HEK293 (cell line): ENCODE results near the gene ADGB.

ENCODE experiments used
- CTCF ChIA-PET: fragments of 350-600 bp; formaldehyde crosslinking; extraction: SDS; loops from one replicate; lab custom pipeline; 2021; ENCODE audit warnings: antibody characterized with exemption; lab: Yijun Ruan, JAX
- POLR2A ChIA-PET: fragments of 300-600 bp; formaldehyde crosslinking; extraction: SDS; loops from one replicate; lab custom pipeline; 2020; ENCODE audit warnings: antibody characterized with exemption, inconsistent platforms; lab: Yijun Ruan, JAX
- H3K27ac ChIP-seq: fragments of 200-500 bp; sonication (Bioruptor generic); 2 replicates; pipeline ENCODE4 v1.5.1; 2014; ENCODE audit warnings: low read depth, low read length, control low read depth, inconsistent platforms; ENCODE audit errors: extremely low read depth
- H3K36me3 ChIP-seq, 2 experiments: fragments of 200-500 bp in 1 of 2; sonication (Bioruptor generic) in 1 of 2; 1 replicate in 1 of 2; 2 replicates in 1 of 2; pipeline ENCODE4 v1.5.1; 2014 to 2017; ENCODE audit warnings: inconsistent platforms in 2 of 2, low read length in 2 of 2; ENCODE audit not compliant: control insufficient read depth in 2 of 2, insufficient read depth in 1 of 2
- H3K4me1 ChIP-seq: fragments of 200-500 bp; sonication (Bioruptor generic); 2 replicates; pipeline ENCODE4 v1.5.1; 2014; ENCODE audit warnings: mild to moderate bottlenecking, low read length, inconsistent platforms; ENCODE audit not compliant: control insufficient read depth, insufficient read depth
- H3K4me3 ChIP-seq: 2 replicates; pipeline ENCODE4 v1.5.1; 2011; ENCODE audit warnings: low read depth, mild to moderate bottlenecking, control low read depth, low read length, moderate library complexity
- H3K9me3 ChIP-seq: fragments of 200-500 bp; sonication (Bioruptor generic); 2 replicates; pipeline ENCODE4 v1.5.1; 2014; ENCODE audit warnings: low read depth, low read length, inconsistent platforms; ENCODE audit not compliant: control insufficient read depth, insufficient read depth
- IKZF3 ChIP-seq: fragments of 450-650 bp; IDR thresholded peaks from 2 replicates; pipeline ENCODE4 v1.5.0; 2018; ENCODE audit warnings: missing biosample characterization, mild to moderate bottlenecking, missing genetic modification characterization, moderate library complexity
- KLF7 ChIP-seq: fragments of 450-650 bp; formaldehyde crosslinking; IDR thresholded peaks from 2 replicates; pipeline ENCODE4 v1.5.1; 2016; ENCODE audit warnings: missing biosample characterization, missing genetic modification characterization, borderline replicate concordance
- MEIS1 ChIP-seq: sonication (generic); formaldehyde crosslinking; IDR thresholded peaks from 2 replicates; pipeline ENCODE4 v1.8.1; 2022; ENCODE audit warnings: missing genetic modification reagents, mild to moderate bottlenecking, borderline replicate concordance
- SCRT1 ChIP-seq: fragments of 450-650 bp; formaldehyde crosslinking; IDR thresholded peaks from 2 replicates; pipeline ENCODE4 v1.5.1; 2016; ENCODE audit warnings: missing biosample characterization, missing genetic modification characterization, borderline replicate concordance
- SETDB1 ChIP-seq: IDR thresholded peaks from one replicate; pipeline ENCODE4 v1.6.1; 2017; ENCODE audit warnings: mild to moderate bottlenecking, low read length, moderate library complexity, mixed read lengths; ENCODE audit not compliant: insufficient read length
- ZNF184 ChIP-seq: fragments of 450-650 bp; IDR thresholded peaks from 2 replicates; pipeline ENCODE4 v1.5.1; 2018; ENCODE audit warnings: missing biosample characterization, mild to moderate bottlenecking, missing genetic modification characterization
- ZNF24 ChIP-seq: fragments of 450-650 bp; formaldehyde crosslinking; IDR thresholded peaks from 2 replicates; pipeline ENCODE4 v1.5.1; 2016; ENCODE audit warnings: missing biosample characterization, missing genetic modification characterization
- ZNF394 ChIP-seq: fragments of 450-650 bp; formaldehyde crosslinking; IDR thresholded peaks from 2 replicates; pipeline ENCODE4 v1.5.1; 2016; ENCODE audit warnings: missing biosample characterization, missing genetic modification characterization, mild to moderate bottlenecking, moderate library complexity, borderline replicate concordance
- ZNF473 ChIP-seq: fragments of 450-650 bp; formaldehyde crosslinking; IDR thresholded peaks from 2 replicates; pipeline ENCODE4 v1.5.1; 2017; ENCODE audit warnings: missing biosample characterization, missing genetic modification characterization
- ZNF514 ChIP-seq: fragments of 450-650 bp; formaldehyde crosslinking; IDR thresholded peaks from 2 replicates; pipeline ENCODE4 v1.5.1; 2016; ENCODE audit warnings: missing biosample characterization, missing genetic modification characterization
- ZNF624 ChIP-seq: fragments of 450-650 bp; formaldehyde crosslinking; IDR thresholded peaks from 2 replicates; pipeline ENCODE4 v1.5.1; 2017; ENCODE audit warnings: missing biosample characterization, missing genetic modification characterization
- ZNF677 ChIP-seq: fragments of 450-650 bp; IDR thresholded peaks from 2 replicates; pipeline ENCODE4 v1.5.0; 2018; ENCODE audit warnings: missing biosample characterization, mild to moderate bottlenecking, missing genetic modification characterization, moderate library complexity
- ZSCAN16 ChIP-seq: fragments of 450-650 bp; formaldehyde crosslinking; IDR thresholded peaks from 2 replicates; pipeline ENCODE4 v1.5.1; 2016; ENCODE audit warnings: missing biosample characterization, missing genetic modification characterization
- ZSCAN23 ChIP-seq: fragments of 450-650 bp; formaldehyde crosslinking; IDR thresholded peaks from 2 replicates; pipeline ENCODE4 v1.5.1; 2016; ENCODE audit warnings: missing biosample characterization, missing genetic modification characterization
- ZSCAN30 ChIP-seq: fragments of 450-650 bp; IDR thresholded peaks from 2 replicates; pipeline ENCODE4 v1.5.1; 2018; ENCODE audit warnings: missing biosample characterization, mild to moderate bottlenecking, missing genetic modification characterization, moderate library complexity
- TF ChIP-seq, protein P1 (sequence below): fragments of 450-650 bp; formaldehyde crosslinking; IDR thresholded peaks from 2 replicates; pipeline ENCODE4 v1.5.1; 2016; ENCODE audit warnings: missing biosample characterization, missing genetic modification characterization
- TF ChIP-seq, protein P2 (sequence below): fragments of 450-650 bp; formaldehyde crosslinking; IDR thresholded peaks from 2 replicates; pipeline ENCODE4 v1.5.1; 2016; ENCODE audit warnings: missing biosample characterization, missing genetic modification characterization, borderline replicate concordance
- TF ChIP-seq, protein P3 (sequence below): fragments of 450-650 bp; IDR thresholded peaks from 2 replicates; pipeline ENCODE4 v1.5.1; 2018; ENCODE audit warnings: missing biosample characterization, missing genetic modification characterization
- TF ChIP-seq, protein P4 (sequence below): fragments of 450-650 bp; formaldehyde crosslinking; IDR thresholded peaks from 2 replicates; pipeline ENCODE4 v1.5.1; 2016; ENCODE audit warnings: missing biosample characterization, missing genetic modification characterization

The ADGB gene

DNA sequence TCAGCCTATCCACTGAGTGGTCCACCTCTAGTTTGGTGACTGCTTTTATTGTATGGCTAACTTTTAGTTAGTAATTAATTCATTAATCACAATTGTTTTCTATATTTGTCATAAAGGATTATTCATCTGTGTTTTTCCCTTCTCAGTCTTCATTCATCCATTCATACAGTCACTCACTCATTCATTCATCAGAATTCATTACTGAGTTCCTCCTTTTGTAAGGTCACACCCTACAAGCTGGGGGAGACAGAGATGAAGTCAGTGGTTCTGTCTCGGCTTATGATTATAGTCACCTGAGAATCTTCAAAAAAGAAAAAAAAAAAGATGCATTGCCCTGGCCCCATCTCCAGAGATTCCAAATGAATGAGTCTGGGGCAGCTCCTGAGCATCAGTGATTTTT, 257.1 kb downstream of the ADGB start:
- H3K9me3 ChIP-seq: no peaks in the 10 kb centered on the region
- H3K4me3 ChIP-seq: no peak overlapping the region
- H3K36me3 ChIP-seq: no peaks in the 10 kb centered on the region
- H3K4me1 ChIP-seq: no peaks in the 10 kb centered on the region
- TF ChIP-seq ZNF677 (tag by site-specific recombination): no peak
- TF ChIP-seq KLF7 (tag by site-specific recombination): no peak
- no peak for TF ChIP-seq SCRT1 (tag by site-specific recombination)
- TF ChIP-seq ZNF514 (tag by site-specific recombination): no peak
- no peak for TF ChIP-seq ZNF24 (tag by site-specific recombination)
- TF ChIP-seq ZSCAN23 (tag by site-specific recombination): no peak
- TF ChIP-seq, protein P1, sequence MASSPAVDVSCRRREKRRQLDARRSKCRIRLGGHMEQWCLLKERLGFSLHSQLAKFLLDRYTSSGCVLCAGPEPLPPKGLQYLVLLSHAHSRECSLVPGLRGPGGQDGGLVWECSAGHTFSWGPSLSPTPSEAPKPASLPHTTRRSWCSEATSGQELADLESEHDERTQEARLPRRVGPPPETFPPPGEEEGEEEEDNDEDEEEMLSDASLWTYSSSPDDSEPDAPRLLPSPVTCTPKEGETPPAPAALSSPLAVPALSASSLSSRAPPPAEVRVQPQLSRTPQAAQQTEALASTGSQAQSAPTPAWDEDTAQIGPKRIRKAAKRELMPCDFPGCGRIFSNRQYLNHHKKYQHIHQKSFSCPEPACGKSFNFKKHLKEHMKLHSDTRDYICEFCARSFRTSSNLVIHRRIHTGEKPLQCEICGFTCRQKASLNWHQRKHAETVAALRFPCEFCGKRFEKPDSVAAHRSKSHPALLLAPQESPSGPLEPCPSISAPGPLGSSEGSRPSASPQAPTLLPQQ: no peak
- no peak for TF ChIP-seq ZNF473 (tag by site-specific recombination)
- TF ChIP-seq ZNF394 (tag by site-specific recombination): no peak
- TF ChIP-seq SETDB1: no peak
- TF ChIP-seq IKZF3 (tag by site-specific recombination): no peak
- no peak for TF ChIP-seq ZNF184
- TF ChIP-seq ZSCAN30 (tag by site-specific recombination): no peak
- no peak for TF ChIP-seq MEIS1 (CRISPR knock-in tag)
- TF ChIP-seq ZSCAN16 (tag by site-specific recombination): no peak
- TF ChIP-seq, protein P2, sequence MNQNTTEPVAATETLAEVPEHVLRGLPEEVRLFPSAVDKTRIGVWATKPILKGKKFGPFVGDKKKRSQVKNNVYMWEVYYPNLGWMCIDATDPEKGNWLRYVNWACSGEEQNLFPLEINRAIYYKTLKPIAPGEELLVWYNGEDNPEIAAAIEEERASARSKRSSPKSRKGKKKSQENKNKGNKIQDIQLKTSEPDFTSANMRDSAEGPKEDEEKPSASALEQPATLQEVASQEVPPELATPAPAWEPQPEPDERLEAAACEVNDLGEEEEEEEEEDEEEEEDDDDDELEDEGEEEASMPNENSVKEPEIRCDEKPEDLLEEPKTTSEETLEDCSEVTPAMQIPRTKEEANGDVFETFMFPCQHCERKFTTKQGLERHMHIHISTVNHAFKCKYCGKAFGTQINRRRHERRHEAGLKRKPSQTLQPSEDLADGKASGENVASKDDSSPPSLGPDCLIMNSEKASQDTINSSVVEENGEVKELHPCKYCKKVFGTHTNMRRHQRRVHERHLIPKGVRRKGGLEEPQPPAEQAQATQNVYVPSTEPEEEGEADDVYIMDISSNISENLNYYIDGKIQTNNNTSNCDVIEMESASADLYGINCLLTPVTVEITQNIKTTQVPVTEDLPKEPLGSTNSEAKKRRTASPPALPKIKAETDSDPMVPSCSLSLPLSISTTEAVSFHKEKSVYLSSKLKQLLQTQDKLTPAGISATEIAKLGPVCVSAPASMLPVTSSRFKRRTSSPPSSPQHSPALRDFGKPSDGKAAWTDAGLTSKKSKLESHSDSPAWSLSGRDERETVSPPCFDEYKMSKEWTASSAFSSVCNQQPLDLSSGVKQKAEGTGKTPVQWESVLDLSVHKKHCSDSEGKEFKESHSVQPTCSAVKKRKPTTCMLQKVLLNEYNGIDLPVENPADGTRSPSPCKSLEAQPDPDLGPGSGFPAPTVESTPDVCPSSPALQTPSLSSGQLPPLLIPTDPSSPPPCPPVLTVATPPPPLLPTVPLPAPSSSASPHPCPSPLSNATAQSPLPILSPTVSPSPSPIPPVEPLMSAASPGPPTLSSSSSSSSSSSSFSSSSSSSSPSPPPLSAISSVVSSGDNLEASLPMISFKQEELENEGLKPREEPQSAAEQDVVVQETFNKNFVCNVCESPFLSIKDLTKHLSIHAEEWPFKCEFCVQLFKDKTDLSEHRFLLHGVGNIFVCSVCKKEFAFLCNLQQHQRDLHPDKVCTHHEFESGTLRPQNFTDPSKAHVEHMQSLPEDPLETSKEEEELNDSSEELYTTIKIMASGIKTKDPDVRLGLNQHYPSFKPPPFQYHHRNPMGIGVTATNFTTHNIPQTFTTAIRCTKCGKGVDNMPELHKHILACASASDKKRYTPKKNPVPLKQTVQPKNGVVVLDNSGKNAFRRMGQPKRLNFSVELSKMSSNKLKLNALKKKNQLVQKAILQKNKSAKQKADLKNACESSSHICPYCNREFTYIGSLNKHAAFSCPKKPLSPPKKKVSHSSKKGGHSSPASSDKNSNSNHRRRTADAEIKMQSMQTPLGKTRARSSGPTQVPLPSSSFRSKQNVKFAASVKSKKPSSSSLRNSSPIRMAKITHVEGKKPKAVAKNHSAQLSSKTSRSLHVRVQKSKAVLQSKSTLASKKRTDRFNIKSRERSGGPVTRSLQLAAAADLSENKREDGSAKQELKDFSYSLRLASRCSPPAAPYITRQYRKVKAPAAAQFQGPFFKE: no peak
- TF ChIP-seq, protein P3, sequence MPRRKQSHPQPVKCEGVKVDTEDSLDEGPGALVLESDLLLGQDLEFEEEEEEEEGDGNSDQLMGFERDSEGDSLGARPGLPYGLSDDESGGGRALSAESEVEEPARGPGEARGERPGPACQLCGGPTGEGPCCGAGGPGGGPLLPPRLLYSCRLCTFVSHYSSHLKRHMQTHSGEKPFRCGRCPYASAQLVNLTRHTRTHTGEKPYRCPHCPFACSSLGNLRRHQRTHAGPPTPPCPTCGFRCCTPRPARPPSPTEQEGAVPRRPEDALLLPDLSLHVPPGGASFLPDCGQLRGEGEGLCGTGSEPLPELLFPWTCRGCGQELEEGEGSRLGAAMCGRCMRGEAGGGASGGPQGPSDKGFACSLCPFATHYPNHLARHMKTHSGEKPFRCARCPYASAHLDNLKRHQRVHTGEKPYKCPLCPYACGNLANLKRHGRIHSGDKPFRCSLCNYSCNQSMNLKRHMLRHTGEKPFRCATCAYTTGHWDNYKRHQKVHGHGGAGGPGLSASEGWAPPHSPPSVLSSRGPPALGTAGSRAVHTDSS: no peak
- TF ChIP-seq, protein P4, sequence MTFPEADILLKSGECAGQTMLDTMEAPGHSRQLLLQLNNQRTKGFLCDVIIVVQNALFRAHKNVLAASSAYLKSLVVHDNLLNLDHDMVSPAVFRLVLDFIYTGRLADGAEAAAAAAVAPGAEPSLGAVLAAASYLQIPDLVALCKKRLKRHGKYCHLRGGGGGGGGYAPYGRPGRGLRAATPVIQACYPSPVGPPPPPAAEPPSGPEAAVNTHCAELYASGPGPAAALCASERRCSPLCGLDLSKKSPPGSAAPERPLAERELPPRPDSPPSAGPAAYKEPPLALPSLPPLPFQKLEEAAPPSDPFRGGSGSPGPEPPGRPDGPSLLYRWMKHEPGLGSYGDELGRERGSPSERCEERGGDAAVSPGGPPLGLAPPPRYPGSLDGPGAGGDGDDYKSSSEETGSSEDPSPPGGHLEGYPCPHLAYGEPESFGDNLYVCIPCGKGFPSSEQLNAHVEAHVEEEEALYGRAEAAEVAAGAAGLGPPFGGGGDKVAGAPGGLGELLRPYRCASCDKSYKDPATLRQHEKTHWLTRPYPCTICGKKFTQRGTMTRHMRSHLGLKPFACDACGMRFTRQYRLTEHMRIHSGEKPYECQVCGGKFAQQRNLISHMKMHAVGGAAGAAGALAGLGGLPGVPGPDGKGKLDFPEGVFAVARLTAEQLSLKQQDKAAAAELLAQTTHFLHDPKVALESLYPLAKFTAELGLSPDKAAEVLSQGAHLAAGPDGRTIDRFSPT (tag by site-specific recombination): no peak
- no peak for TF ChIP-seq ZNF624
- CTCF ChIA-PET: interaction anchor here (0.9 to 1.6 kb wide), 5 partner anchors 9 to 531 kb away, joined by 3 to 6 read pairs (median 3); no protein-coding TSS in a partner anchor
- POLR2A ChIA-PET: no interaction called here
- no peak overlapping the region for H3K27ac ChIP-seq
